NCI-H524 (cell line): ENCODE measurements around the gene TMEM161B.
A peak's percentile ranks its signal among the peaks of the same experiment; 100 is the strongest.
"Not testable (repeated sequence)": the region's sequence is repeated elsewhere in the genome, so short reads cannot be mapped to it uniquely, and the experiment has no call there.

Experiments used
- DNase-seq, 2 experiments: peaks; one replicate each; lab custom pipeline; 2025; lab: John Stamatoyannopoulos, UW

The TMEM161B gene

GRCh38 chr5:88248743-88249540 is 19.7 kb downstream of the TMEM161B start:
- DNase-seq, result no peak

- no peak for DNase-seq
These were observed 20.6 kb downstream of the TMEM161B start for GRCh38 chr5:88248094-88248493.

- DNase-seq, result no peak
These were observed 22.8 kb downstream of the TMEM161B start for GRCh38 chr5:88245893-88246244.

GRCh38 chr5:88245241-88245892 is 23.3 kb downstream of the TMEM161B start:
- DNase-seq, result no peak

- DNase-seq, result no peak
These were observed 24.0 kb downstream of the TMEM161B start for GRCh38 chr5:88244686-88245085.

- peak; percentile 67 to 80 for DNase-seq
These were observed 25.2 kb downstream of the TMEM161B start for GRCh38 chr5:88243493-88243892.

- DNase-seq, result no peak
These were observed 29.9 kb downstream of the TMEM161B start for GRCh38 chr5:88238732-88239131.

- DNase-seq, result no peak
These were observed 31.6 kb downstream of the TMEM161B start for GRCh38 chr5:88236866-88237642.

GRCh38 chr5:88235828-88236227 is 32.8 kb downstream of the TMEM161B start:
- DNase-seq, result no peak

GRCh38 chr5:88235346-88235745 is 33.3 kb downstream of the TMEM161B start:
- DNase-seq, result peak in 1 of 2 experiments; percentile 7

GRCh38 chr5:88230546-88231066 is 38.0 kb downstream of the TMEM161B start:
- no peak for DNase-seq

- no peak for DNase-seq
These were observed 41.7 kb downstream of the TMEM161B start for GRCh38 chr5:88226881-88227450.

- DNase-seq, result no peak
These were observed 54.0 kb downstream of the TMEM161B start for GRCh38 chr5:88214655-88215054.

- no peak for DNase-seq
These were observed 61.1 kb downstream of the TMEM161B start for GRCh38 chr5:88207575-88207974.

GRCh38 chr5:88203981-88204750 is 64.5 kb downstream of the TMEM161B start:
- DNase-seq, result no peak

- no peak for DNase-seq
These were observed 73.0 kb downstream of the TMEM161B start for GRCh38 chr5:88195636-88196035.

- DNase-seq, result no peak
These were observed 74.7 kb downstream of the TMEM161B start for GRCh38 chr5:88193896-88194295.

- peak in 1 of 2 experiments; percentile 37 for DNase-seq
These were observed 78.4 kb downstream of the TMEM161B start for GRCh38 chr5:88190106-88190834.

GRCh38 chr5:88189484-88189883 is 79.2 kb downstream of the TMEM161B start:
- DNase-seq, result not testable (repeated sequence)

- DNase-seq, result no peak
These were observed 80.0 kb downstream of the TMEM161B start for GRCh38 chr5:88188458-88189132.
